Memory B cell (primary cell): ENCODE results near the gene CSGALNACT2.
A peak's percentile ranks its signal among the peaks of the same experiment; 100 is the strongest.

Experiments used
- ATAC-seq: fragments of 150-1000 bp; cut with Tn5 transposase; 2 replicates; pipeline ENCODE4 v1.10.0; 2021; ENCODE audit warnings: low read depth, mild to moderate bottlenecking, moderate library complexity
- DNase-seq, 2 donors: peaks; one replicate each; pipeline ENCODE4 v3.0.0; 2022; ENCODE audit warnings: low spot score in 2 of 2
- H3K27ac Mint-ChIP-seq: one replicate; pipeline ENCODE4 v1.8.0; 2022; ENCODE audit warnings: mild to moderate bottlenecking, moderate library complexity, mixed read lengths
- H3K27me3 Mint-ChIP-seq: one replicate; pipeline ENCODE4 v1.8.0; 2022; ENCODE audit warnings: mixed read lengths
- H3K36me3 Mint-ChIP-seq: one replicate; pipeline ENCODE4 v1.8.0; 2022; ENCODE audit warnings: mild to moderate bottlenecking, mixed read lengths
- H3K4me1 Mint-ChIP-seq: one replicate; pipeline ENCODE4 v1.8.0; 2022; ENCODE audit warnings: mixed read lengths
- H3K4me3 Mint-ChIP-seq: one replicate; pipeline ENCODE4 v1.8.0; 2022; ENCODE audit warnings: mild to moderate bottlenecking, moderate library complexity, mixed read lengths
- H3K9me3 Mint-ChIP-seq: one replicate; pipeline ENCODE4 v1.8.0; 2022; ENCODE audit warnings: mixed read lengths

The CSGALNACT2 gene

DNA sequence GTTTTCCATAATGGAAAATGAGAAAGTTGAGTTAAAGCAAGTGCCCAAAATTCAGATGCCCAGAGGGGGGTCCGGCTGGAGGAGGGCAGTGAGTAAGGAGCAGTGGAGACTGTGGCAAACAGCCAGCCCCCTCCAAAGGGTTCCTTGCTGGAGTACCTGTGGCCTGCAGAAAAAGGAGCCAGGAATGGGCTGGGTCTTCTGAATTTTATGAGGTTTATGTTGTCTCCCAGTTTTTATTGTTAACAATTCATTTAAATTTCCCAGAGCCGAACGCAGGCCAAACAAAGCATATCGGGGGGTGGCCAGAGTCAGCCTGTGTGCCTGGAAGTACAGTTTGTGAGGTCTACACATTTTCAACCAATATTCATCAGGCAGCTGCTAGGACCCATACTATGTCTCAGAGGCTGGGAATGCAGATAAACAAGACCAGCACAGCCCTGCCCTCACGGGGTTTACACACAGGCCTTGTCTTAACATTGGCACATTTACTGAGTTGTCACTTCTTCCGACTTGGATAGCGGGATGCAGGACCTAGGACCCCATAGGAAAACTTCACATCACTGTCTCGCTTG lies 12.9 kb upstream of the CSGALNACT2 start:
- Mint-ChIP-seq H3K4me1 (peaks cover 27% of the 10 kb centered on the region), H3K27me3 (no peaks in the 10 kb centered on the region), H3K36me3 (no peaks in the 10 kb centered on the region), H3K4me3 (no peak overlapping the region), H3K9me3 (no peaks in the 10 kb centered on the region), H3K27ac (no peak overlapping the region)
- DNase-seq (no peak), ATAC-seq (no peak)

DNA sequence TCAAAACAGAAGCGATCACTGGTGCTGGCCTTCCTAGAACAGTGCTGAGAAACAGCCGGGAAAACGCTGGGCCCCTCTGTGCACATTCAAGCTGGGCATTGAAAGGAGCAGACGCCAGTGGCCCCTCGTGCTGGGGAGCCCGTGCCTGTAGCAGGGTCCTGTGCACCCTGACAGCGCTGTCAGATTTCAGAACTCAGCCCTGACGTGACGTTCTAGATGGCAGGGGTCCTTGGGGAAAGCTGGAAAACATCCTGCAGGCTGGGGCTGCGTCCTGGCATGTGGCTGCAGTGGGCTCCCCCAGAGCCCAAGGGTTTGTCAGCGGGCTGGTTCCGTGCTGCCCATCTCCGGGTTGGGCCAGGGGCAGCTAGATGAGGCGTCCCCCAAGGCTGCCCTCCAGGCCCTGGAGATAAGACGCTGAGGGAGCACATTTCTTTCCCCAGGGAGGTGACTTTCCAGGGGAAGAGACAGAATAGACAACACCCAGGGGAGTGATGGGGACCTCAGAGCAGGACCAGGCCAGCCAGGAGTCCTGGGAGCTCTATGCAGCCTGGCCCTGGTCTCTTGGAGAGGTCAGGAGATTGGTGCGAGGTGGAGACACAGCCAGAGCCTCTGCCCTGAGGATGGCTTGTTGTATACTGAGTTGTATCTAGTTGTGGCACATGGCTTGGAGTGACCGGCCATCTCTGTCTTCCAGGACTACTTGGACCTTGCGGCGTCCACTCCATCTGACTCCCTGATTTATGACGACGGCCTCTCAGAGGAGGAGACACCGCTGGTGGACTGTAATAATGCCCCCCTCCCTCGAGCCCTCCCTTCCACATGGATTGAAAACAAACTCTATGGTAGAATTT lies 12.1 kb upstream of the CSGALNACT2 start:
- Mint-ChIP-seq H3K4me1 (peaks cover 21% of the 10 kb centered on the region), H3K9me3 (no peaks in the 10 kb centered on the region), H3K27ac (peak overlapping the region; percentile 42), H3K27me3 (no peaks in the 10 kb centered on the region), H3K4me3 (no peak overlapping the region), H3K36me3 (no peaks in the 10 kb centered on the region)
- no peak for ATAC-seq
- peak in 1 of 2 donors; percentile 6 for DNase-seq

DNA sequence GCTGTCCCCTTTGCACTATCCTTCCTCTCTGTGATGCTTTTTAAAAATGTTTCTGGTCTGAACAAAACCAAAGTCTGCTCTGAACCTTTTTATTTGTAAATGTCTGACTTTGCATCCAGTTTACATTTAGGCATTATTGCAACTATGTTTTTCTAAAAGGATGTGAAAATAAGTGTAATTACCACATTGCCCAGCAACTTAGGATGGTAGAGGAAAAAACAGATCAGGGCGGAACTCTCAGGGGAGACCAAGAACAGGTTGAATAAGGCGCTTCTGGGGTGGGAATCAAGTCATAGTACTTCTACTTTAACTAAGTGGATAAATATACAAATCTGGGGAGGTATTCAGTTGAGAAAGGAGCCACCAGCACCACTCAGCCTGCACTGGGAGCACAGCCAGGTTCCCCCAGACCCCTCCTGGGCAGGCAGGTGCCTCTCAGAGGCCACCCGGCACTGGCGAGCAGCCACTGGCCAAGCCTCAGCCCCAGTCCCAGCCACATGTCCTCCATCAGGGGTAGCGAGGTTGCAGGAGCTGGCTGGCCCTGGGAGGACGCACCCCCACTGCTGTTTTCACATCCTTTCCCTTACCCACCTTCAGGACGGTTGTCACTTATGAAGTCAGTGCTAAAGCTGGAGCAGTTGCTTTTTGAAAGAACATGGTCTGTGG lies 11.4 kb upstream of the CSGALNACT2 start:
- peaks cover 13% of the 10 kb centered on the region for H3K4me1 Mint-ChIP-seq
- no peaks in the 10 kb centered on the region for H3K9me3 Mint-ChIP-seq
- H3K4me3 Mint-ChIP-seq, result peak overlapping the region; percentile 14
- H3K27ac Mint-ChIP-seq, result peak overlapping the region; percentile 42
- DNase-seq (no peak), ATAC-seq (peak; percentile 67)
- H3K36me3 Mint-ChIP-seq, result no peaks in the 10 kb centered on the region
- H3K27me3 Mint-ChIP-seq, result no peaks in the 10 kb centered on the region

DNA sequence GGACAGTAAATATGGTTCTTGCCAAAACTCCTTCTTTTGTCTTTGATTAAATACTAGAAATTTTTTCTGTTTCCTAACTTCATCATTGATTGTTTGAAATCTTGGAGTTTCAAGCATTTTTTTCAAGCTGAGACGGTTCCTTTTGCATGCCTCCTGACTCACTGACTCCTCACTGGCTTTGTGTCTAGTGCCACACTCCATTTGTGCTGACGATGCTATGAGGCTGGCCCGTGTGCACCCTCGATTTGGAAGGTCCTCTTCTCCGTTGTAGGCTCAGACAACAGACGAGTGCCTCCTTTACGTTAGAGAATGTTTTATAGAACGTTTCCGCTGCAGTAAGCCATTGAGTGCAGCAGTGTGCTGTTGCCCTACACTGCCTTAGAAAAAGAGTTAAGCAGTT lies 10.8 kb upstream of the CSGALNACT2 start:
- H3K4me1 Mint-ChIP-seq, result peaks cover 12% of the 10 kb centered on the region
- H3K27me3 Mint-ChIP-seq, result no peaks in the 10 kb centered on the region
- no peak overlapping the region for H3K4me3 Mint-ChIP-seq
- no peaks in the 10 kb centered on the region for H3K9me3 Mint-ChIP-seq
- peak overlapping the region; percentile 65 for H3K27ac Mint-ChIP-seq
- DNase-seq, result no peak
- no peaks in the 10 kb centered on the region for H3K36me3 Mint-ChIP-seq
- no peak for ATAC-seq

DNA sequence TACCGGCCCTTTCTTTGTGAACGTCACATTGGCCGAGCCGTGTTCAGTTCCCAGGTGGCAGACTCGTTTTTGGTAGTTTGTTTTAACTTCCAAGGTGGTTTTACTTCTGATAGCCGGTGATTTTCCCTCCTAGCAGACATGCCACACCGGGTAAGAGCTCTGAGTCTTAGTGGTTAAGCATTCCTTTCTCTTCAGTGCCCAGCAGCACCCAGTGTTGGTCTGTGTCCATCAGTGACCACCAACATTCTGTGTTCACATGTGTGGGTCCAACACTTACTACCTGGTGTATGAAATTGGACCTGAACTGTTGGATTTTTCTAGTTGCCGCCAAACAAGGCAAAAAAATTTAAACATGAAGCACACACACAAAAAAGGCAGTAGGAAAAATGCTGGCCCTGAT lies 9.9 kb upstream of the CSGALNACT2 start:
- no peak for DNase-seq
- H3K4me1 Mint-ChIP-seq, result peaks cover 12% of the 10 kb centered on the region
- H3K9me3 Mint-ChIP-seq, result no peaks in the 10 kb centered on the region
- no peaks in the 10 kb centered on the region for H3K36me3 Mint-ChIP-seq
- no peak for ATAC-seq
- H3K4me3 Mint-ChIP-seq, result no peak overlapping the region
- no peaks in the 10 kb centered on the region for H3K27me3 Mint-ChIP-seq
- H3K27ac Mint-ChIP-seq, result no peak overlapping the region

DNA sequence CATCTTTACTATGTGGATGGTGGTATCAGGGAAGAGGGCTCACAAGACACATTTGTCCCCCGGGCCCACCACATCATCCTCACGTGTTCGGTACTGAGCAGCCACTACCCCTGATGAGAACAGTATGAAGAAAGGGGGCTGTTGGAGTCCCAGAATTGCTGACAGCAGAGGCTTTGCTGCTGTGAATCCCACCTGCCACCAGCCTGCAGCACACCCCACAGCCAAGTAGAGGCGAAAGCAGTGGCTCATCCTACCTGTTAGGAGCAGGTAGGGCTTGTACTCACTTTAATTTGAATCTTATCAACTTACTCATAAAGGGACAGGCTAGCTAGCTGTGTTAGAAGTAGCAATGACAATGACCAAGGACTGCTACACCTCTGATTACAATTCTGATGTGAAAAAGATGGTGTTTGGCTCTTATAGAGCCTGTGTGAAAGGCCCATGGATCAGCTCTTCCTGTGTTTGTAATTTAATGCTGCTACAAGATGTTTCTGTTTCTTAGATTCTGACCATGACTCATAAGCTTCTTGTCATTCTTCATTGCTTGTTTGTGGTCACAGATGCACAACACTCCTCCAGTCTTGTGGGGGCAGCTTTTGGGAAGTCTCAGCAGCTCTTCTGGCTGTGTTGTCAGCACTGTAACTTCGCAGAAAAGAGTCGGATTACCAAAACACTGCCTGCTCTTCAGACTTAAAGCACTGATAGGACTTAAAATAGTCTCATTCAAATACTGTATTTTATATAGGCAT lies 9.1 kb upstream of the CSGALNACT2 start:
- H3K9me3 Mint-ChIP-seq, result no peaks in the 10 kb centered on the region
- H3K4me1 Mint-ChIP-seq, result peaks cover 12% of the 10 kb centered on the region
- no peak for DNase-seq
- H3K36me3 Mint-ChIP-seq, result no peaks in the 10 kb centered on the region
- peak overlapping the region; percentile 60 for H3K27ac Mint-ChIP-seq
- ATAC-seq, result peak; percentile 46
- no peak overlapping the region for H3K4me3 Mint-ChIP-seq
- H3K27me3 Mint-ChIP-seq, result no peaks in the 10 kb centered on the region

DNA sequence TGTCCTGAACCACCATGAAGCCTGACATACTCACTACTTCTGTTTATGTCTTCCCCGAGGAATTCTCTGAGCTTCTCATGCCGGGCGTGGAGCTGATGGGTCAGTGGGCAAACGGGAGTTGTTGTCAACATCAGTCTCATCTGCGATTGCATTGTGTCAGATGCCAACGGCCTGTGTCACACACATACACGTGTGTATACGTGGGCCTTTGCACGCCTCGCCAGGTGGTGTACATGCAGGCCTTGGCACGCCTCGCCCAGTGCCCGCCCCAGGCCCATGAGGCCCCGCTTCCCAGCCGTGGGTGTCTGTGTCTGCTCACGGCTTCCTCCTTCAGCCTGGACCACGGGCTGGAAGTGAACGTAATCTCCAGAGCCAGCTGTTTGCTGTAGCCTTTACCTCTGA lies 7.5 kb upstream of the CSGALNACT2 start:
- Mint-ChIP-seq H3K36me3 (peaks cover 2% of the 10 kb centered on the region), H3K9me3 (no peaks in the 10 kb centered on the region), H3K27me3 (no peaks in the 10 kb centered on the region), H3K4me3 (no peak overlapping the region), H3K4me1 (peaks cover 15% of the 10 kb centered on the region), H3K27ac (no peak overlapping the region)
- DNase-seq (no peak), ATAC-seq (no peak)

DNA sequence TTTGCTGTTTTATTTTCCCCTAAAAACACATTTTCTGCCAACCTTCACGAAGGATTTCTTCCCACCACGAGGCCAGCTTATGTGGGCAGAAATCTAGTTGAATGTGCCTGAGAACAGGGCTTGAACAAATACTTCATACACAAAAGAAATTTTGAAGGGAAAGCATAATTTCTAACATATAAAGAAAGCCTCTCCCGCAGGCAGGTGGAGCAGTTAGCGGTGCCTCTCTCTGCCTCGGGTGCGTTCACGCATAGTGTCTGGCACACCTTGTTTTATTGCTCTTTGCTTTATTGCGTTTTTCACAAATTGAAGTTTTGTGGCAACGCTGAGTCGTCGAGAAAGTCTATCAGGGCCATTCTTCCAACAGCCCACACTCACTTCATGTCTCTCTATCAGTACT lies 7.0 kb upstream of the CSGALNACT2 start:
- Mint-ChIP-seq H3K9me3 (no peaks in the 10 kb centered on the region), H3K4me3 (no peak overlapping the region), H3K4me1 (peaks cover 15% of the 10 kb centered on the region), H3K27ac (no peak overlapping the region), H3K36me3 (peaks cover 4% of the 10 kb centered on the region), H3K27me3 (no peaks in the 10 kb centered on the region)
- ATAC-seq (no peak), DNase-seq (no peak)

DNA sequence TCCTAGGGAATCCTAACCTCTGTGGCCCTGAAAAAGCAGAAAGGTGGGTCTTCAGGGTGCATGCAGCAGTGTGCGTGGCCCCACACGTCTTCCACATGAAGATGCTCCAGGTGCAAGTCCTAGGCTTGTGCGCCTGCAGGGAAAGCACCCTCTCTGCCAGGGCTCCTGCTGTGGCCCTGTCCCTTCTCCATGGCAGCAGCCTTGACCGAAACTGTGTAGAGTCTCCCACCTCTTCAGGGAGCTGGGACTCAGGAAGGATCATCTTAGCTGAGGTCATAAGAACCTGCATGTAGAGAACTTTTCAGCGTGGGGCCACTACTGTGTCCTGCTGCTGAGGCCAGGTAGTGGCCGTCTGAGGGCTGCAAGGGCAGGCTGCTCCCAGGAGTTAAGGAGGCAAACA lies 6.3 kb upstream of the CSGALNACT2 start:
- Mint-ChIP-seq H3K27ac (no peak overlapping the region), H3K4me1 (peaks cover 10% of the 10 kb centered on the region)

DNA sequence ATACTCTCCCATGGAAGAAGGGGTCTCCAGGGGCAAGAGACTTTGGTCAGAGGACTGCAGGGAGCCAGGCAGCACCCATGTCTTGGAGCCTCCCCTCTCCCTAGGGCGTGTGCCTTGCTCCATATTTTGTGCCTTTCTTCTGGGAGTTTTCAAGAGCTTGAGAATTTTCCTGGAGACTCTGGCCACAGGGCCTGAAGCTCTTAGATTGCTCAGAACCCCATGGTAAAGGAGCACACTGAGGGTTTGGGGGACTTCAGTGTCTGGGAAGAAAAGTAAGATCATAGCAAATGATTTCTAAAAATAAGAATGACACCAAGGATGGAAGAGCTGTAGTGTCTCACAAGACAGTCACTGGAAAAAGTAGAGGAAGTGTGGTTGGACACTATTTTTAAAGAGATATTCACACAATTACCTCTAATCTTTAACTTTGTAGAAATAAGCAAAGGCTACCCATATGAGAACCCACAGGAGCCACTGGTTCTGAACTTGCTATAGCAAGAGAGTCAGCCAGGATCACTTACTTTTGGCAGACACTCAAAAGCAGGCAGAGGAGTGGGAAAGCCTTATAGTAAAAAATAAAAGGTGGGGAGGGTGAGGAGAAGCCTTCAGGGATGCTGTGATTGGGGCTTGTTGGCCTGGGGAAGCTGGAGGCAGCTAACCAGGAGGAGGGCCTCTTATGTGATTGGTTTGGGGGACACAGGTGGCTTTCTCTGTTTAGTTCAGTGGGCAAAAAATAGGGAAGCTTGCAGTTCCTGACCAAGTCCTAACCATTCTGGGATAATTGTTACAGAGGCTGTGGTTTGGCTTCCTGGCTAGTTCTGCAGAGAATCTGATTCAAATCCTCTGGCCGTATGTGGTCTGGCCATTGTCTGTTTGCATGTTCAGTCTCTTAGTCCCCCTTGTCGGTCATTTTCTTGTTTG lies 5.1 kb upstream of the CSGALNACT2 start:
- no peaks in the 10 kb centered on the region for H3K9me3 Mint-ChIP-seq
- no peak overlapping the region for H3K4me3 Mint-ChIP-seq
- ATAC-seq, result no peak
- peaks cover 4% of the 10 kb centered on the region for H3K36me3 Mint-ChIP-seq
- peaks cover 9% of the 10 kb centered on the region for H3K4me1 Mint-ChIP-seq
- no peak for DNase-seq
- H3K27me3 Mint-ChIP-seq, result no peaks in the 10 kb centered on the region
- no peak overlapping the region for H3K27ac Mint-ChIP-seq

More for the DNA sequence above, 6.3 kb upstream of the CSGALNACT2 start:
- ATAC-seq, result no peak
- no peaks in the 10 kb centered on the region for H3K9me3 Mint-ChIP-seq
- no peak for DNase-seq
- no peak overlapping the region for H3K4me3 Mint-ChIP-seq
- peaks cover 4% of the 10 kb centered on the region for H3K36me3 Mint-ChIP-seq
- no peaks in the 10 kb centered on the region for H3K27me3 Mint-ChIP-seq

DNA sequence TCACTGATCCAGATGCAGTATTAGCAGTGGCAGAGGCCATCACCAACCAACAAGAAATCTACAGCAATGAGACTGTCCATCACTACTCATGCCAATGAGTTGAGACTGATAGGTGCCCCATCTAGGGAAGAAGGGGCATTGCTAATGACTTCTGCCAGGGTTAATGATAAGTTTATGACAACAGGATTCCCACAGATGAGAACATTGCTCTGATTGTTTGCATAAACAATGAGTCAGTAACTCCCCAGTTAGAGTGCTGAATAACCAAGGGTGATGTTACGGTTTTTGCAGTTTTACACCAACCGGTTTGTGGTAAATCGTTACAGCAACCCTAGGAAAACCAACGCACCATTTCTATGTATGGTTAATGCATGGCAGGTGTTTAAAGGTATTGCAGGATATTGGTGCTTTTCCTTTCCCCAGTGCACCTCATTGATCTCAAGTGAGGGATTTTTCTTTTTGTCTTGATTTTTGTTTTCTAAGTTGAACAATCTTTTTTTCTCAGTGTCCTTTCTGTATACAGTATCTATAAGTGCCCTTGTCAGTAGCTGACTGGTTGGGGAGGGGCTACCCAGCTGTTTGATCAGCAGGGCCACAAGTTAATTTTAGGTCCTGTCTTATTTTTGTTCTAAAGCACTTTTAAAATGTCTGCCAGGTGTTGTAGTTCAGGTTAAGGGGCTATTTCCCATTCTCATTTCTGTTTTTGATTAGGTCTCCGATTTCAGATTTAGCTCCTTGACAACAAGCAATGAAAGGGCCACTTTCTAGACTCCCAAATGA lies 3.9 kb upstream of the CSGALNACT2 start:
- ATAC-seq, result no peak
- H3K4me1 Mint-ChIP-seq, result peaks cover 15% of the 10 kb centered on the region
- H3K27ac Mint-ChIP-seq, result no peak overlapping the region
- no peak overlapping the region for H3K4me3 Mint-ChIP-seq
- no peak for DNase-seq
- H3K27me3 Mint-ChIP-seq, result no peaks in the 10 kb centered on the region
- peaks cover 4% of the 10 kb centered on the region for H3K36me3 Mint-ChIP-seq
- H3K9me3 Mint-ChIP-seq, result no peaks in the 10 kb centered on the region

DNA sequence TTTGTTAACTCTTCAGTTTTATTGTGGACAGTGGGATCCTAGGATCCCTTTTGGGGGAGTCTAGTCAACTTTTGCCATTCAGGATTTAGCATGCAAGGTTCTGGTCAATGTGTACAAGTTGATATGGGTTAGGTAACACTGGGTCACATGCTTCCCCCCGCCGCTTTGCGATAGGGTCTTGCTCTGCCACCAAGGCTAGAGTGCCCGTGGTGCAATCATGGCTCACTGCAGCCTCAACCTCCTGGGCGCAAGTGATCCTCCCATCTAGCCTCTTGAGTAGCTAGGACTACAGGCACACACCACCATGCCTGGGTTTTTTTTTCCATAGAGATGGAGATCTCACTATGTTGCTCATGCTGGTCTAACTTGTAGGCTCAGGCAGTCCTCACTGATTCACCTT lies 3.2 kb upstream of the CSGALNACT2 start:
- DNase-seq (no peak), ATAC-seq (no peak)
- Mint-ChIP-seq H3K9me3 (no peaks in the 10 kb centered on the region), H3K27me3 (no peaks in the 10 kb centered on the region), H3K27ac (no peak overlapping the region), H3K4me1 (peaks cover 21% of the 10 kb centered on the region), H3K4me3 (no peak overlapping the region), H3K36me3 (peaks cover 4% of the 10 kb centered on the region)
